H1 (cell line): Measurements from ENCODE around the gene SERPINB11.

Source experiments
- CTCF ChIP-seq, 3 experiments: IDR thresholded peaks; 1 replicate in 2 of 3; 2 replicates in 1 of 3; pipeline versions ENCODE4 v1.5.1 to v1.6.1; 2011; ENCODE audit warnings: low read length in 3 of 3, mild to moderate bottlenecking in 3 of 3, inconsistent platforms in 2 of 3, low read depth in 1 of 3, moderate library complexity in 1 of 3; ENCODE audit not compliant: insufficient read depth in 1 of 3; ENCODE audit errors: control extremely low read depth in 1 of 3
- RNF2 ChIP-seq: fragments of 200-900, 300-1000 bp; sonication (generic); IDR thresholded peaks from 2 replicates; pipeline ENCODE4 v1.7.1; 2016; ENCODE audit warnings: borderline replicate concordance, low read depth, mild to moderate bottlenecking, antibody characterized with exemption, low read length; ENCODE audit not compliant: poor library complexity, severe bottlenecking; ENCODE audit errors: missing control alignments
- TCF12 ChIP-seq: IDR thresholded peaks from 2 replicates; pipeline ENCODE4 v1.6.1; 2011; ENCODE audit warnings: low read depth, mild to moderate bottlenecking, low read length

GRCh38 chr18:63664571-63664970 is 38.2 kb upstream of the SERPINB11 start:
- TF ChIP-seq TCF12 (no peak), RNF2 (no peak), CTCF (IDR thresholded peaks at IDR 0.05; ENCODE audit: control extremely low read depth in 1 of 3, insufficient read depth in 1 of 3, low read depth in 1 of 3, low read length in 3 of 3) (no peak)
